ENCODE results near the gene DOLPP1.
A peak's percentile ranks its signal among the peaks of the same experiment; 100 is the strongest.

Gene DOLPP1

GRCh38 chr9:129036923-129037766 is 43.8 kb upstream of the DOLPP1 start:
- Mint-ChIP-seq H3K36me3 (ENCODE audit: low read depth) (peaks cover 4% of the 10 kb centered on the region), H3K4me1 (peaks cover 27% of the 10 kb centered on the region), H3K27me3 (ENCODE audit: low read depth, poor library complexity) (peaks cover 14% of the 10 kb centered on the region), H3K9me3 (no peaks in the 10 kb centered on the region), H3K4me3 (peak overlapping the region; percentile 96), H3K27ac (no peak overlapping the region)
- no peak for DNase-seq
- no peak for TF ChIP-seq CTCF (IDR thresholded peaks at IDR 0.05)

GRCh38 chr9:129037767-129038098 is 43.2 kb upstream of the DOLPP1 start:
- no peak for DNase-seq
- H3K9me3 Mint-ChIP-seq, result no peaks in the 10 kb centered on the region
- no peak overlapping the region for H3K27ac Mint-ChIP-seq
- H3K4me3 Mint-ChIP-seq, result peak overlapping the region; percentile 96
- TF ChIP-seq CTCF (IDR thresholded peaks at IDR 0.05), result no peak
- peaks cover 14% of the 10 kb centered on the region for H3K27me3 Mint-ChIP-seq (ENCODE audit: low read depth, poor library complexity)
- peaks cover 27% of the 10 kb centered on the region for H3K4me1 Mint-ChIP-seq
- H3K36me3 Mint-ChIP-seq (ENCODE audit: low read depth), result peaks cover 10% of the 10 kb centered on the region

GRCh38 chr9:129038109-129038852 is 42.6 kb upstream of the DOLPP1 start:
- no peak for DNase-seq
- no peak for TF ChIP-seq CTCF (IDR thresholded peaks at IDR 0.05)
- no peak overlapping the region for H3K27ac Mint-ChIP-seq

GRCh38 chr9:129040113-129040643 is 40.7 kb upstream of the DOLPP1 start:
- no peak for TF ChIP-seq CTCF (IDR thresholded peaks at IDR 0.05)
- Mint-ChIP-seq H3K27ac (peak overlapping the region; percentile 92), H3K36me3 (ENCODE audit: low read depth) (peaks cover 16% of the 10 kb centered on the region), H3K27me3 (ENCODE audit: low read depth, poor library complexity) (peaks cover 6% of the 10 kb centered on the region), H3K9me3 (no peaks in the 10 kb centered on the region), H3K4me3 (no peak overlapping the region), H3K4me1 (peaks cover 27% of the 10 kb centered on the region)
- no peak for DNase-seq

More at GRCh38 chr9:129038109-129038852, 42.6 kb upstream of the DOLPP1 start:
- H3K36me3 Mint-ChIP-seq (ENCODE audit: low read depth), result peaks cover 10% of the 10 kb centered on the region
- peaks cover 10% of the 10 kb centered on the region for H3K27me3 Mint-ChIP-seq (ENCODE audit: low read depth, poor library complexity)
- peaks cover 27% of the 10 kb centered on the region for H3K4me1 Mint-ChIP-seq
- peak overlapping the region; percentile 96 for H3K4me3 Mint-ChIP-seq
- H3K9me3 Mint-ChIP-seq, result no peaks in the 10 kb centered on the region

- H3K4me3 Mint-ChIP-seq, result no peak overlapping the region
- H3K9me3 Mint-ChIP-seq, result no peaks in the 10 kb centered on the region
- TF ChIP-seq CTCF (IDR thresholded peaks at IDR 0.05), result no peak
- H3K27ac Mint-ChIP-seq, result no peak overlapping the region
- H3K36me3 Mint-ChIP-seq (ENCODE audit: low read depth), result peaks cover 16% of the 10 kb centered on the region
- H3K4me1 Mint-ChIP-seq, result peaks cover 15% of the 10 kb centered on the region
- peaks cover 4% of the 10 kb centered on the region for H3K27me3 Mint-ChIP-seq (ENCODE audit: low read depth, poor library complexity)
- DNase-seq, result no peak
Measured at GRCh38 chr9:129042016-129042415, 38.9 kb upstream of the DOLPP1 start.
